Gastroesophageal sphincter (tissue), 3 donors: ENCODE data around the gene SIGLEC1.

Source experiments
- CTCF ChIP-seq, 4 experiments: fragments of 200-600 bp in 2 of 4; fragments of 450-650 bp in 2 of 4; sonication (generic) in 1 of 4; IDR thresholded peaks; one replicate each; pipeline ENCODE4 v1.5.1; 2017 to 2019; ENCODE audit warnings: antibody characterized with exemption in 4 of 4, mild to moderate bottlenecking in 2 of 4, moderate library complexity in 2 of 4
- POLR2A ChIP-seq, 2 donors: fragments of 450-650 bp; IDR thresholded peaks; one replicate each; pipeline ENCODE4 v1.6.1; 2017; ENCODE audit warnings: antibody characterized with exemption in 2 of 2, mild to moderate bottlenecking in 2 of 2, moderate library complexity in 1 of 2
- POLR2AphosphoS5 ChIP-seq: sonication (generic); formaldehyde crosslinking; IDR thresholded peaks from one replicate; pipeline ENCODE4 v1.6.1; 2017; ENCODE audit warnings: antibody characterized with exemption

DNA sequence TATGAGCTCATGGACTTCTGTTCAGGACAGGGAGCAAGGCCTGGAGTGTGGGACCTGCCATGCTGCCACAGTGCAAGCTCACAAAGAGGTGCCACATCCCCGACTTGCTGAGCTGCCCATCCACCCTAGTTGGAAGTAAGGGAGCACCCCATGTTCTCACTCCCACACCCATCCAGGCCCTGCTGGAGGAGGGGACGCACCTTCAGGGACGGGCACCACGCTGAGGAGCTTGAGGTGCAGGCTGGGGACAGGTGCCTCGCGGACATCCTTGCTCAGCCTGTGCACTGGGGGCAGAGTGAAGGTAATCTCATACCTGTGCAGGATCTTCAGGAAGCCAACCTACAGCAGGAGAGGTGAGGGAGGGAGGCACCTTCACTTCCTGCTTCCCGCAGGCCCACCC lies 42.9 kb upstream of the SIGLEC1 start:
- TF ChIP-seq POLR2A (IDR thresholded peaks at IDR 0.05) (no peak), CTCF (IDR thresholded peaks at IDR 0.05) (no peak), POLR2AphosphoS5 (no peak)
